GM12892 (cell line): ENCODE results near the gene KLC4.

ENCODE experiments used
- POLR2A ChIP-seq: IDR thresholded peaks from 2 replicates; pipeline ENCODE4 v1.6.1; 2011; ENCODE audit warnings: low read depth, low read length, control low read depth
- POLR2AphosphoS5 ChIP-seq: IDR thresholded peaks from 2 replicates; pipeline ENCODE4 v1.6.1; 2011; ENCODE audit warnings: low read depth, low read length, control low read depth
- TAF1 ChIP-seq: IDR thresholded peaks from 2 replicates; pipeline ENCODE4 v1.6.1; 2011; ENCODE audit warnings: low read depth, mild to moderate bottlenecking, control low read depth, low read length, borderline replicate concordance

- TF ChIP-seq POLR2AphosphoS5 (no peak), TAF1 (no peak), POLR2A (no peak)
These were observed 60.1 kb downstream of the KLC4 start for GRCh38 chr6:43119482-43119881.
